Stimulated activated CD4-positive, alpha-beta T cell treated with anti-CD3 and anti-CD28 coated beads, Interleukin-2, amount 100 ng/mL, for 48 hours (primary cell): ENCODE results near the gene TMEM115.
"Not testable (repeated sequence)": the region's sequence is repeated elsewhere in the genome, so short reads cannot be mapped to it uniquely, and the experiment has no call there.

Experiments
- DNase-seq, 2 donors: peaks; one replicate each; pipeline ENCODE4 v3.0.0-alpha.2; 2020

Gene TMEM115

DNA sequence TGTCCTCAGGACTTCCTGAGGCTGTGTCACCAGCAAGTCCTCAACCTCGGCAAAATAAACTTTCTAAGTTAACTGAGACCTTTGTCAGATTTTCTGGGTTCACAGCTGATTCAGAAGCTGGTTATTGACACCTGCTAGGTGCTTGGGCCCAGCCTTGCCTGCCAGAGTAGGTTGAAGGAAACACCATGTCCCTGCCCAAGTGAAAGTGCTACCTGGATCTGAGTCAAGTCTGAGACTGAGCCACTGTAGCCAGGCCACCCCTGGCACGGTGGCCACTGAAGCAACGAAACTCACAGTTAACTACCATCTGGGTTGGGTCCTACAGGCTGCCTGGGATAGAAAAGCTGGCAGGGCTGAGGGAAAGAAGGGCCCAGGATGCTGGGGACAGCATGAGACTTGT lies 45.0 kb downstream of the TMEM115 start:
- no peak for DNase-seq

DNA sequence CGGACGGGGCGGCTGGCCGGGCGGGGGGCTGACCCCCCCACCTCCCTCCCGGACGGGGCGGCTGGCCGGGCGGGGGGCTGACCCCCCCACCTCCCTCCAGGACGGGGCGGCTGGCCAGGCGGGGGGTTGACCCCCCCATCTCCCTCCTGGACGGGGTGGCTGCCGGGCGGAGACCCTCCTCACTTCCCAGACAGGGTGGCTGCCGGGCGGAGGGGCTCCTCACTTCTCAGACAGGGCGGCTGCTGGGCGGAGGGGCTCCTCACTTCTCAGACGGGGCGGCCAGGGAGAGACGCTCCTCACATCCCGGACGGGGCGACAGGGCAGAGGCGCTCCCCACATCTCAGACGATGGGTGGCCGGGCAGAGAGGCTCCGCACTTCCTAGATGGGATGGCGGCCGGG lies 47.3 kb downstream of the TMEM115 start:
- not testable (repeated sequence) for DNase-seq
